Stimulated activated CD8-positive, alpha-beta memory T cell treated with anti-CD3 and anti-CD28 coated beads, Interleukin-12 subunit alpha, Interleukin-12 subunit beta, amount 100 ng/mL, for 24 hours (primary cell): ENCODE data around the gene CAMK2B.

Experiments used
- DNase-seq: peaks from one replicate; pipeline ENCODE4 v3.0.0-alpha.2; 2020; ENCODE audit errors: extremely low read depth

The CAMK2B gene

GRCh38 chr7:44325201-44325671 is at the start of gene CAMK2B:
CAMK2B (minus strand) TSS chr7:44325594; CDS start chr7:44325421, 173 bp downstream.
- DNase-seq = no peak

GRCh38 chr7:44374007-44374763 is 48.8 kb upstream of the CAMK2B start:
- DNase-seq = no peak

- DNase-seq = no peak
Observed at GRCh38 chr7:44373418-44373740, 48.0 kb upstream of the CAMK2B start.

GRCh38 chr7:44372560-44373417 is 47.4 kb upstream of the CAMK2B start:
- DNase-seq = no peak

DNA sequence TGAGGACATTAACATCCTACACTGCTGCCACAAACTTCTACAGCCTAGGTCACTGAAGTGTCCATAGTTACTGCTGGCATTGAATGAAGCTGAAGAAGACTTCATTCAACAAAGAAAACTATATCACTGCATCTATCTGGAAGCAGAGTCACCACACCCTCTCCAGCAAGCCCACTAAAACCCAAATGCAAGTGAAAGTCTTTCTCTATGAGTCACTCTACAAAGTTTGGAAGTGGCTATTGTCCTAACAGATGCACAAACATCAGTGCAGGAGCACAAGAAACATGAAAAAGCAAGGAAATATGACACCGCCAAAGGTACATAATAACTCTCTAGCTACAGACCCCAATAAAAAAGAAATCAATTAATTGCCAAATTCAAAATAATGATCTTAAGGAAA is 43.5 kb upstream of the CAMK2B start:
- no peak for DNase-seq

DNA sequence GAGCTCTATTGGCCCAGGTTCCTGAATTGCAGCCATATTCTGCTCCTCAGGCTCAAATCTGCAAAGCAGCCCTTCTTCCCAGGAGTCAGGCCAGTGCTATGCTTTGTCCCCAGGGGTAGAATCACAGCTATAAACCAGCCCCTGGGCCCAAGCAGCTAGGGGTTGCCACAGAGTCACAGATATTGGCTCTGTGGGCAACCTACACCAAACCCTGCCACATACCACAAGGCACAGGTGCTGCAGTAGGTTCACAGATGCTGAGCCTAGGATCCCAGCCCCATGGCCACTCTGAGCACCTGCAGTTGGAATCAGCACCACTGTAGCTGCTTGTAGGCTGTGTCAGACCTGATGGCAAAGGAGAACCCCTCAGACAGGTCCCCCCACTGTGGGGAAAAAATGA is 43.1 kb upstream of the CAMK2B start:
- DNase-seq = no peak

- no peak for DNase-seq
Observed at GRCh38 chr7:44367475-44368043, 42.2 kb upstream of the CAMK2B start.

DNA sequence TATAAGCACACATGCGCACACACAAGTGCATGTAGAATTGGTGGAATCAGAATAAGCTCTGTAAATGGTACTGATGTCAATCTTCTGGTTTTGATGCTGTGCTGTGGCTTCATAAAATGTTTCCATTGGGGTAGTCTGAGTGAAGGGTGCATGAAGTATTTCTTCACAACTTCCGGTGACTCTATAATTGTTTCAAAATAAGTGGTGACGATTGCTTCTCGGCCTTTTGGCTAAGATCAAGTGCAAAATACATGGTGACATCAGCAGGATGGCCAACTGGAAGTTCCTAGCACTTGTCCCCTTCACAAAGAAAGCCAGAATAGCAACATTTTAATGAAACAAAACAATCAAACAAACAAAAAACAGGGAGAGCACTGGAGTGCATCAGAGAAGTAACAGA is 41.6 kb upstream of the CAMK2B start:
- no peak for DNase-seq

- no peak for DNase-seq
Observed at GRCh38 chr7:44353668-44354067, 28.3 kb upstream of the CAMK2B start.

GRCh38 chr7:44348851-44349781 is 23.7 kb upstream of the CAMK2B start:
- no peak for DNase-seq

- no peak for DNase-seq
Observed at GRCh38 chr7:44348300-44348699, 22.9 kb upstream of the CAMK2B start.

GRCh38 chr7:44347546-44348114 is 22.2 kb upstream of the CAMK2B start:
- DNase-seq = no peak

DNA sequence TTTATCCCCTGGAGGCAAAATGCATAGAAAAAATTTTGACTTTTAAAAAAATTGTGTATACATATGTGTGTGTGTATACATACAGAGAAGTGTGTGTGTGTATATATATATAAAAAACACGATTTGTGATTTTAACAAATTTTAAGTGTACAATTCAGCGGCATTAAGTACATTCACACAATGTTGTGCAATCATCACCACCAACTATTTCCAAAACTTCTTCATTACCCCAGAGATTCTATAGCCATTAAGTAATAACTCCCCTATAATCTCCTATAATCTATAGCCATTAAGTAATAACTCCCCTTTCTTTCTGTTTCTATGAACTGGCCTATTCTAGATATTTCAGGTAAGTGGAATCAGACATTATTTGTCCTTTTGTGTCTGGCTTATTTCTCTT is 20.7 kb upstream of the CAMK2B start:
- DNase-seq = no peak

DNA sequence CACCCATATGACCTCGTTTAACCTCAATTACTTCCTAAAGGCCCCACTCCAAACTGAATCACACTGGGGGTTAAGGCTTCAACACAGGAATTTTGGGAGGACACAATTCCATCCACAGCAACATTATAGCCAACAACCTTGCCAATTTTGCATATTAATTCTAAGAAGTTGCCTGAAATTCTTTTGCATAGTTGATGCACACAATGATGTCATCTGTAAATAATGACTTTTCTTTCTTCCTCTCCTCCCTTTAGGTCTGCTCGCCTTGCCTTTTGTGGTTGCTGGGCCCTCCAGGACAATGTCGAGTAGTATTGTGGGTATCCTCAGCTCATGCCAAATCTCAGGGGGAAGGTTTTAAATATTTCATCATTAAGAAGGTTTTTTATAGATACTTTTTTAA is 16.0 kb upstream of the CAMK2B start:
- no peak for DNase-seq

- no peak for DNase-seq
Observed at GRCh38 chr7:44338600-44338999, 13.2 kb upstream of the CAMK2B start.

DNA sequence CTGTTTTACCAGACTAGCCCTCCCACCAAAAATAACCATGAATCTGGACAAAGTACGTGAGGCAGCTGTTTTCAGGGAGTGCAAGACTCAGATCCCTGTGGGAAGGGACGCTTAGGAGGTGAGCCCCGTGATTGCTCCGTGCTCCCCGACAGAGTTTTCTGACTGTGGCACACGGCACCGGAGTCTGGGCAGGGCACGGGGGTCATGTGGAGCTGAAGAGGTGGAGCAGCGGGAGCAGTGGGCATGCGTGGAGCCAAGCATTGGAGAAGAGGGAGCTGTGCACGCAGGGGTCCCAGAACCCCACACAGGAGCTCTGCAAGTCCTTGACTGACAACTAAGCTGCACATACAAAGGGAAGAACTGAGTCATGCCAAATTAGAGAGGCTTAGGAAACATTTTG is 11.1 kb upstream of the CAMK2B start:
- DNase-seq = no peak

- DNase-seq = no peak
Observed at GRCh38 chr7:44335184-44335583, 9.8 kb upstream of the CAMK2B start.

- no peak for DNase-seq
Observed at GRCh38 chr7:44334734-44335097, 9.3 kb upstream of the CAMK2B start.

GRCh38 chr7:44333911-44334733 is 8.7 kb upstream of the CAMK2B start:
- DNase-seq = no peak

DNA sequence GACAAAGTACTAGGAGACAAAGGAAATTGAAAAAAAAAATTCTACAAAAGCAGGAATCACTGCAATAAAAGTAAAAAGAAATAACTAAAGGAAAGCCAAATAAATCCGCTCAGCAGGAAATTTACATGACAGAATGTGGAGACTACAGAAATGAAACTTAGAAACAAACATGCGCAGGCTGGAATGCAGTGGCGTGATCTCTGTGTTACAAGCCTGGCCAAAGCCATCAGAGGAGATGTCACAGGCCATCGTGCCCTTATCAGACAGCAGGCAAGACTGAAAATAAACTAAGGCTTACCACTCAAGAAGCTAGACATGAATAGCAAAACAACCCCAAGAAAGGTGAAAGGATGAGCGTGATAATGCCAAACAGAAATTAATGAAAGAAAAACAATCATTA is 6.3 kb upstream of the CAMK2B start:
- no peak for DNase-seq

DNA sequence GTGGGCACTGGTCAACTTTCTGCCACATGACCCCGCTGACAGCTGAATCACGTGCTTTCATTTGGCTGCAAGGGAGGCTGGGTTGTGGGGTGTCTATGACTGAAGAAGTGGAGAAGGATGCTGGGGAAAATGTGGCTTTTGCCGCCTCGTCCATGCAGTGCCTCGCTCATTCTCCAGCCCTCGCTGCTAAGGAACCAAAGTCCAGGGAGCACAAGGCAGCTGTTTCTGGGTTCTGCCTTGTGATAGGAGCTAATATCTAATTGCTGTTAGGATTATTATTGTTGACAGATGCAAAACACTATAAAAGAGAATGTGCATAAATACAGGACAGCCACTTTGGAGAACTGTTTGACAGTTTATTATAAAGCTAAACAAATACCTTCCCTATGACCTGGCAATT is 4.9 kb upstream of the CAMK2B start:
- DNase-seq = no peak
